ENCODE data around the gene PVALEF.
A peak's percentile ranks its signal among the peaks of the same experiment; 100 is the strongest.

PVALEF gene

DNA sequence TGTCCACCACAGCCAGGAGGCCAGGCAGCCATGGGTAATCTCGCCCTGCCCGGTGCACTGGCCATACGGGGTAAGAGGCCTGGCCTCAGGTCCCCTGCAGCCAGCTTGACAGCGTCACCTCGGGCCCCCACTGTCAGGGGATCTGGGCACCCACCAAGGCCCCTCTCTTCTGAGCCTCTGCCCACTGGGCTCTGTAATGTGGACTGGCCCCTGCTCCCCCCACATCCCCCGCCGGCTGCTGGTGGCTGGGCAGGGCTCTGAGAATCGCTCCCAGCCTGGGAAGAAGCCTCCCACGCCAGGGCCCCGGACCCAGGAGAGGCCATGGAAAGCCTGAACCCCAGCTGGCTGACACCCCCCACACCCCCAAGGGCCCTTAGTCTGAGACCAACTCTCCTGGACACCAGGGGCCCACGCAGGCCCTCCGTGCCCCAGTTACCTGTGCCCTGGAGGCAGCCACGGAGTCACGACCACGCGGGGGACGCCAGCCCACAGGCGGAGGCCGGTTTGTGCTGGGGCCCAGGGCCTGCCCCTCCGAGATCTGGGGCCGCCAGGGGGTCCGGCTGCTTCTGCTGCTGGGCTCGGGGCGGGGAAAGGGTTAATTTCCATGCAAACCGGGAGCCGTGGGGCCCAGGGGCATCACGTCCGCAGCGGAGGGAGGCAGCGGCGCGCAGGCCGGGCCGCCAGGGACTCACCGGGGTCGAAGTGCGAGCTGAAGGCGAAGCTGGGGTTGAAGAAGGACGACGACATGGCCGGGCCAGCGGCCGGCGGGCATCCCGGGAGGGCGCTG is at the start of gene PVALEF:
Gene PVALEF (plus strand): TSS at position 262 of the 787 bp plus-strand sequence. CDS start 15,720 bp downstream, outside the sequence.
- H3K4me1 ChIP-seq (ENCODE audit: insufficient read depth, insufficient read length): peaks cover 10% of the 10 kb centered on the region
- peak within 1 kb of the TSS; percentile 63 for H3K9ac ChIP-seq (ENCODE audit: insufficient read length, low read depth)
- peaks cover 34% of the 10 kb centered on the region for H3K27me3 ChIP-seq (ENCODE audit: insufficient read depth, insufficient read length)
- TF ChIP-seq YY1 (IDR thresholded peaks at IDR 0.05; ENCODE audit: insufficient read depth, insufficient read length): no peak
- no peaks in the 10 kb centered on the region for H3K36me3 ChIP-seq (ENCODE audit: insufficient read depth, insufficient read length, low read length)
- H3K4me3 ChIP-seq (ENCODE audit: insufficient read length, low read depth): peak within 1 kb of the TSS; percentile 46
- H3K9me3 ChIP-seq (ENCODE audit: insufficient read depth, low read length): no peaks in the 10 kb centered on the region
- DNase-seq (ENCODE audit: low read depth, low spot score): no peak

DNA sequence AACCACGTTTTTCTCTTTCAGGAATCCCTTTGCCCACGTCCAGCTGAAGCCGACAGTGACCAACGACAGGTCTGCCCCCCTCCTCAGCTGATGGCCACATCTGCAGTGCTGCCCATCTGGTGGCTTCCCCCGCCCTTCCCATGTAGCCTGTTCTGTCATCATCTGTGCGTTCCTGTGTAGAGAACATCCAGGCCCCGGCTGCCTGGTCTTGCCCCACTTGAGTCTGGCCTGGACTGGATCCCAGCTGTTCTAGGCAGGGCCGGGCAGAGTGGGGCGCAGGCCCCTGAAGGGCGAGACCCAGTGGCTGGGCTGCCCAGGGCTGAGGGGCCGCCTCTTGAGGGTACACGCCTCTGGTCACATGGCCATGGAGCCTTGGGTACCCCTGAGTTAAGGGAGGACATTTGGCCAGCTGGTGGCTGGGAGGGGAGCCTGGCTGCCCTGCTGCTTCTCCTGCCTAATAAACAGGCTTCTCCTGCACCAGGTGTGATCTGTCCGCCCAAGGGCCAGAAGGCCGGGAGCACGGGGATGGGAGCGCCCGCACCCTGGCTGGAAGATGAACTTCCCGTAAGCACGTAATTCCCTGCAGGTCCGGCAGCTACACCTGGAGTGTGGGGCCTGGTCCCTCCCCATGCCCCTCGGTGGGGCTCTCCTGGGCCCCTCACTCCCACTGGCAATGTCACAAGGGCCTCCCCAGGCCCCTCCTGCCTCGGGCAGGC is 49.4 kb upstream of the PVALEF start:
- H3K4me3 ChIP-seq (ENCODE audit: insufficient read length, low read depth): no peak overlapping the region
- no peak overlapping the region for H3K9ac ChIP-seq (ENCODE audit: insufficient read length, low read depth)
- no peaks in the 10 kb centered on the region for H3K27me3 ChIP-seq (ENCODE audit: insufficient read depth, insufficient read length)
- H3K36me3 ChIP-seq (ENCODE audit: insufficient read depth, insufficient read length, low read length): peaks cover 32% of the 10 kb centered on the region
- TF ChIP-seq YY1 (IDR thresholded peaks at IDR 0.05; ENCODE audit: insufficient read depth, insufficient read length) (no peak), SUZ12 (IDR thresholded peaks at IDR 0.05; ENCODE audit: extremely low read depth, insufficient read depth, insufficient read length) (no peak), ZNF274 (IDR thresholded peaks at IDR 0.05; ENCODE audit: low read depth, low read length) (no peak)
- H3K9me3 ChIP-seq (ENCODE audit: insufficient read depth, low read length): no peaks in the 10 kb centered on the region
- no peak for DNase-seq (ENCODE audit: low read depth, low spot score)
- H3K4me1 ChIP-seq (ENCODE audit: insufficient read depth, insufficient read length): peaks cover 30% of the 10 kb centered on the region

DNA sequence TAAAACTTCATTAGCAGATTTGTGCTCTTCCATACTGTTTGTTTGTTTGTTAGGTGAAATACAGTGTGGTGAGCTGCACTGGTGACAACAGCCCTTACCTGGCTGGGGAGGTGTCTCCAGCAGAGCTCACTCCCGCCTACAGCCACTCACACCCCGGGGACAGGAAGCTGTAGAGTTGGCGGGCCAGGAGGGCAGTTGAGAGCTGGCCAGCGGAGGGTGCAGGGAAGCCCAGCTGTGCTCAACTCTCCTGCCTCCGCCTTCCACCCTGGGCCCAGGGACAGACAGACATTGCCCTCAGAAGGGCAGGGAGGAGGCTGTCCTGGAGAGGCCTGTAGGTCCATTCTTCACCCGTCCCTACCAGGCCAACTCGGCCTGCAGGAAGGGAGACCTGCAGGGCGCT is 48.6 kb upstream of the PVALEF start:
- Histone ChIP-seq H3K36me3 (ENCODE audit: insufficient read depth, insufficient read length, low read length) (peaks cover 24% of the 10 kb centered on the region), H3K27me3 (ENCODE audit: insufficient read depth, insufficient read length) (no peaks in the 10 kb centered on the region), H3K4me3 (ENCODE audit: insufficient read length, low read depth) (no peak overlapping the region), H3K9me3 (ENCODE audit: insufficient read depth, low read length) (no peaks in the 10 kb centered on the region), H3K9ac (ENCODE audit: insufficient read length, low read depth) (no peak overlapping the region), H3K4me1 (ENCODE audit: insufficient read depth, insufficient read length) (peaks cover 35% of the 10 kb centered on the region)
- no peak for DNase-seq (ENCODE audit: low read depth, low spot score)
- no peak for TF ChIP-seq SUZ12 (IDR thresholded peaks at IDR 0.05; ENCODE audit: extremely low read depth, insufficient read depth, insufficient read length)
- TF ChIP-seq ZNF274 (IDR thresholded peaks at IDR 0.05; ENCODE audit: low read depth, low read length): no peak
- TF ChIP-seq YY1 (IDR thresholded peaks at IDR 0.05; ENCODE audit: insufficient read depth, insufficient read length): no peak

DNA sequence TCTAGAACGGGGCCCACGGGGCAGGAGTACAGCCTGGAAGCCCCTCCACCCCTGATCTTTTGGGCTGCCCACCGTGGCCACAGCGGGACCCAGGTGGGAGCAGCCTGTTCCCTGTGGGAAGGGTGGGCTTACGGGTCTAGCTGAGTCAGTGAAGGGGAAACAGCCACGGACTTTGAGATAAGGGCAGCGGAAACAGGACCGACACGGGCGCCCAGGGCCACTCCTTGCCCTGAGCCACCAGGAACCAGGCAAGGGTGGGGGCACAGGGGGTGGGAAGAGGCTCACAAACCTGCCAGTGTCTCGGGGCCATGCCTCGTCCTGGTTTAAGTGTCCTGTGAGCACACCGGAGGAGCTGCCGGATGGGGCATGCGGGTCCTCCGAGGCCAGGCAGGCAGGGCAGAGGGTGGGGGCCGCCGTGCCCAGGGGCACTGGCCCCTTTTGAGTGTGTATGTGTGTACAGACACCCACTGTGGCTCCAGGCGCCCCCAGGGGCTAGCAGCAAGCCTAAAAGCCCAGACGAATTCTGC is 47.6 kb upstream of the PVALEF start:
- DNase-seq (ENCODE audit: low read depth, low spot score): no peak

DNA sequence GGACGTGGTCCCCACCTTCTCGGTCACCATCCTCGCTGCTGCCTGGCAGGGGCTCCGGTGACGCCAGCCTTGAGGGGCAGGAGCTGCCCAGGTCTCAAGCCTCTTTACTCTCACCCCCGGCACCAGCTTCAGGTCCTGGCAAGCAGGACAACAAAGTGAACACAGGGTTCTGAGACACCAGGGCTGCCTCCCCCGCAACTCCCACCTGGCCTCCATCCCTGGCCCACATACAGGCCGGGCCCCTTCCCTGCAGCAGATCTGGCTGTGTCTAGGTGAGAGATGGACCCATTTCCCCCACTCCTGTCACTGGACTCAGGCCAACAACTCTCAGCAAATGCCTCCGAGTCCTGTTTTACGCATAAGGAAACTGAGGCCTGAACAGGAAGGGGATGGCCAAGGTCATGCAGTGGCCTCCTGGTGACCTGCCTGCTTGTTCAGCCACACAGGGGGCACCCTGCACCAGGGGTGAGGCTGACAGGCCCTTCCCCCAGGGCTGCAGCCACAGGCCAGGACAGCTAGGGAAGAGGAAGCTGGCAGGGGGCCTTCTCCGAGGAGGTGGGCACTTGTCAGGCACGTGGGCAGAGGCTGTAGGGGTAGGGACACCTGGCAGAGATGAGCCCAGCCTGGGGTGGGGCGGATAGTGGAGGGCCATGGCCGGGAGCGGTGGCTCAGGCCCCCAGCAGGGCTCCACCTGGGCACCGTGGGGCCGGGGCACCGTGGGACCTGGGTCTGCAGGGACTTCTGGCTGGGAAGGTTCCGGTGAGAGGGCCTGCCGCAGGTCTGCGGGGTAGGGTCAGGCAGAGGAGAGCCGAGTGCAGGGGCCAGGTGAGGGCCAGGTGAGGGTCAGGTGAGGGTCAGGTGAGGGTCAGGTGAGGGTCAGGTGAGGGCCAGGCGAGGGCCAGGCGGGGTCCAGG is 46.7 kb upstream of the PVALEF start:
- peak overlapping the region; percentile 61 for H3K9ac ChIP-seq (ENCODE audit: insufficient read length, low read depth)

More for the DNA sequence above, 47.6 kb upstream of the PVALEF start:
- Histone ChIP-seq H3K36me3 (ENCODE audit: insufficient read depth, insufficient read length, low read length) (peaks cover 15% of the 10 kb centered on the region), H3K4me3 (ENCODE audit: insufficient read length, low read depth) (no peak overlapping the region), H3K4me1 (ENCODE audit: insufficient read depth, insufficient read length) (peaks cover 35% of the 10 kb centered on the region), H3K9me3 (ENCODE audit: insufficient read depth, low read length) (no peaks in the 10 kb centered on the region), H3K27me3 (ENCODE audit: insufficient read depth, insufficient read length) (no peaks in the 10 kb centered on the region), H3K9ac (ENCODE audit: insufficient read length, low read depth) (peak overlapping the region; percentile 61)
- TF ChIP-seq SUZ12 (IDR thresholded peaks at IDR 0.05; ENCODE audit: extremely low read depth, insufficient read depth, insufficient read length) (no peak), YY1 (IDR thresholded peaks at IDR 0.05; ENCODE audit: insufficient read depth, insufficient read length) (no peak), ZNF274 (IDR thresholded peaks at IDR 0.05; ENCODE audit: low read depth, low read length) (no peak)

DNA sequence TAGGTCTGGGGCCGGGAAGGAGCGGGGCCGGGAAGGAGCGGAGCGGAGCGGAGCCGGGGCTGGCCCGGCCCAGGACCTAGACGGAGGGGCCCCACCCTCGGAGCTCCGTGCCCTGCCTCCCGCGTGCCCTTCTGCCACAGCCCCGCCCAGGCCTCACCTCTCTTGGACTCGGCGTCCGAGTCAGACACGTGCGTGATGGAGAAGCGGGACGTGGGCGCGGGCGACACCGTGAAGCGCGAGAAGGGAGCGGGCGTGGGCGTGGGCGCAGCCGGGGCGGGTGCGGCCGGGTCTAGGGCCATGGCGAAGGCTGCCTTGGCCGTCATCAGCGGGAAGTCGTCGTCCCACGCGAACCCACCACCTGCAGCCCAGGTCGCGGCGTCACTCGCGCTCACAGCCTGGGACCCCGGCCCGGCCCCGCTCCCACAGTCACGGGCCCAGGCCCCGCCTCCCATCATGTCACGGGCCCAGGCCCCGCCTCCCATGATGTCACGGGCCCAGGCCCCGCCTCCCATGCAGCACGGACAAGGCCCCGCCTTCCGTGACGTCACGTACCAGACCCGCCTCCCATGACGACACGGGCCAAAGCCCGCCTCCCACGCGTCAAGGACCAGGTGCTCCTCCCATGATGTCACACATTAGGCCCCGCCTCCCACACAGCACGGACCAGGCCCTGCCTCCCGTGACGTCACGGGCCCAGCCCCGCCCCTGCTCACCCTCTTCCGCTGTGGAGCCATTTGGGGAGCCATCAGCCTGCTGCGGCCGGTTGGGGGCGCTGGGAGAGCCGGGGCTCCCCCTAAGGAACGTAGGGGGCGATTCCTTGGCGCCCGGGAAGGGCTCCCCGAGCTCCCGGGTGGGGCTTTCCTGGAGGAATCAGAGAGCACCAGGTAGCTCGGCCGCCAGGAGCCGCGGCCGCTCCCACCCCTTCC is 45.8 kb upstream of the PVALEF start:
- H3K4me1 ChIP-seq (ENCODE audit: insufficient read depth, insufficient read length): peaks cover 39% of the 10 kb centered on the region
- H3K9ac ChIP-seq (ENCODE audit: insufficient read length, low read depth): no peak overlapping the region
- H3K36me3 ChIP-seq (ENCODE audit: insufficient read depth, insufficient read length, low read length): peaks cover 15% of the 10 kb centered on the region
- H3K27me3 ChIP-seq (ENCODE audit: insufficient read depth, insufficient read length): no peaks in the 10 kb centered on the region
- DNase-seq (ENCODE audit: low read depth, low spot score): peak; percentile 43
- TF ChIP-seq YY1 (IDR thresholded peaks at IDR 0.05; ENCODE audit: insufficient read depth, insufficient read length): no peak
- TF ChIP-seq SUZ12 (IDR thresholded peaks at IDR 0.05; ENCODE audit: extremely low read depth, insufficient read depth, insufficient read length): no peak
- TF ChIP-seq ZNF274 (IDR thresholded peaks at IDR 0.05; ENCODE audit: low read depth, low read length): no peak
- H3K9me3 ChIP-seq (ENCODE audit: insufficient read depth, low read length): no peaks in the 10 kb centered on the region
- no peak overlapping the region for H3K4me3 ChIP-seq (ENCODE audit: insufficient read length, low read depth)

More for the DNA sequence above, 46.7 kb upstream of the PVALEF start:
- Histone ChIP-seq H3K9me3 (ENCODE audit: insufficient read depth, low read length) (no peaks in the 10 kb centered on the region), H3K36me3 (ENCODE audit: insufficient read depth, insufficient read length, low read length) (peaks cover 15% of the 10 kb centered on the region), H3K4me3 (ENCODE audit: insufficient read length, low read depth) (no peak overlapping the region), H3K27me3 (ENCODE audit: insufficient read depth, insufficient read length) (no peaks in the 10 kb centered on the region), H3K4me1 (ENCODE audit: insufficient read depth, insufficient read length) (peaks cover 35% of the 10 kb centered on the region)
- TF ChIP-seq YY1 (IDR thresholded peaks at IDR 0.05; ENCODE audit: insufficient read depth, insufficient read length) (no peak), ZNF274 (IDR thresholded peaks at IDR 0.05; ENCODE audit: low read depth, low read length) (no peak), SUZ12 (IDR thresholded peaks at IDR 0.05; ENCODE audit: extremely low read depth, insufficient read depth, insufficient read length) (no peak)
- no peak for DNase-seq (ENCODE audit: low read depth, low spot score)

All from NT2/D1 (cell line).